Measurements from ENCODE around the gene ENOX2. TPM values are rescaled to one million over a fixed set of nuclear protein-coding genes. Genes with fewer than 3 reads are reported as not detected.

ENOX2 gene
- polyA plus RNA-seq, 1 donor (not counting 4 experiments of a cell fraction or from before 2014, with no cell fraction given), result 24.5 TPM

- no peaks in the 10 kb centered on the region for H3K9me1 ChIP-seq (ENCODE audit: control insufficient read depth, extremely low read depth, insufficient read depth, low read length)
- H3K4me1 ChIP-seq (ENCODE audit: control insufficient read depth, extremely low read depth, insufficient read depth, low read length), result no peaks in the 10 kb centered on the region
- TF ChIP-seq EZH2 (IDR thresholded peaks at IDR 0.05; ENCODE audit: low read length) (no peak), CTCF (optimal IDR thresholded peaks at IDR 0.05 in 1 of 3, IDR thresholded peaks at IDR 0.05 in 1 of 3, conservative IDR thresholded peaks at IDR 0.05 in 1 of 3; ENCODE audit: extremely low read depth in 1 of 3, insufficient read depth in 2 of 3, low read length in 3 of 3) (no peak)
- H3K27me3 ChIP-seq (ENCODE audit: control insufficient read depth, extremely low read depth, insufficient read depth, low read length), result peaks cover 14% of the 10 kb centered on the region
- H3K9me3 ChIP-seq (ENCODE audit: control insufficient read depth, low read depth, low read length), result no peaks in the 10 kb centered on the region
- no peak overlapping the region for H2AFZ ChIP-seq (ENCODE audit: control insufficient read depth, low read length)
- DNase-seq (ENCODE audit: low read depth, low spot score) (no peak), FAIRE-seq (no peak)
- no peak overlapping the region for H3K9ac ChIP-seq (ENCODE audit: control insufficient read depth, extremely low read depth, insufficient read depth, low read length)
- no peaks in the 10 kb centered on the region for H3K79me2 ChIP-seq (ENCODE audit: control insufficient read depth, insufficient read depth, low read length)
- no peak overlapping the region for H3K27ac ChIP-seq (ENCODE audit: control insufficient read depth, insufficient read depth, low read length)
- dilution Hi-C loops (cut with MboI; ENCODE audit: extremely low pct_ligation_motif_present, low sequenced_read_pairs), result no loop called here
- no peaks in the 10 kb centered on the region for H4K20me1 ChIP-seq (ENCODE audit: control insufficient read depth, extremely low read depth, insufficient read depth, low read length)
- H3K4me3 ChIP-seq (ENCODE audit: control insufficient read depth in 2 of 3, extremely low read depth in 1 of 3, insufficient read depth in 2 of 3, low read depth in 1 of 3, low read length in 3 of 3), result no peak overlapping the region
- no peak overlapping the region for H3K4me2 ChIP-seq (ENCODE audit: control insufficient read depth, extremely low read depth, insufficient read depth, low read depth, low read length)
- H3K36me3 ChIP-seq (ENCODE audit: control insufficient read depth in 2 of 2, extremely low read depth in 1 of 2, insufficient read depth in 2 of 2, low read length in 2 of 2), result no peaks in the 10 kb centered on the region
Measured at GRCh38 chrX:130944230-130944629, 41.2 kb upstream of the ENOX2 start.

GRCh38 chrX:130937101-130937500 lies 34.1 kb upstream of the ENOX2 start:
- no peak for FAIRE-seq

More at GRCh38 chrX:130937101-130937500, 34.1 kb upstream of the ENOX2 start:
- Histone ChIP-seq H3K27ac (ENCODE audit: control insufficient read depth, insufficient read depth, low read length) (no peak overlapping the region), H4K20me1 (ENCODE audit: control insufficient read depth, extremely low read depth, insufficient read depth, low read length) (no peaks in the 10 kb centered on the region), H3K79me2 (ENCODE audit: control insufficient read depth, insufficient read depth, low read length) (no peaks in the 10 kb centered on the region), H3K9me3 (ENCODE audit: control insufficient read depth, low read depth, low read length) (no peaks in the 10 kb centered on the region), H2AFZ (ENCODE audit: control insufficient read depth, low read length) (no peak overlapping the region), H3K4me3 (ENCODE audit: control insufficient read depth in 2 of 3, extremely low read depth in 1 of 3, insufficient read depth in 2 of 3, low read depth in 1 of 3, low read length in 3 of 3) (no peak overlapping the region), H3K4me1 (ENCODE audit: control insufficient read depth, extremely low read depth, insufficient read depth, low read length) (no peaks in the 10 kb centered on the region), H3K36me3 (ENCODE audit: control insufficient read depth in 2 of 2, extremely low read depth in 1 of 2, insufficient read depth in 2 of 2, low read length in 2 of 2) (no peaks in the 10 kb centered on the region), H3K9ac (ENCODE audit: control insufficient read depth, extremely low read depth, insufficient read depth, low read length) (no peak overlapping the region), H3K4me2 (ENCODE audit: control insufficient read depth, extremely low read depth, insufficient read depth, low read depth, low read length) (no peak overlapping the region), H3K27me3 (ENCODE audit: control insufficient read depth, extremely low read depth, insufficient read depth, low read length) (no peaks in the 10 kb centered on the region), H3K9me1 (ENCODE audit: control insufficient read depth, extremely low read depth, insufficient read depth, low read length) (no peaks in the 10 kb centered on the region)
- TF ChIP-seq EZH2 (IDR thresholded peaks at IDR 0.05; ENCODE audit: low read length) (no peak), CTCF (optimal IDR thresholded peaks at IDR 0.05 in 1 of 3, IDR thresholded peaks at IDR 0.05 in 1 of 3, conservative IDR thresholded peaks at IDR 0.05 in 1 of 3; ENCODE audit: extremely low read depth in 1 of 3, insufficient read depth in 2 of 3, low read length in 3 of 3) (no peak)
- DNase-seq (ENCODE audit: low read depth, low spot score), result no peak
- dilution Hi-C loops (cut with MboI; ENCODE audit: extremely low pct_ligation_motif_present, low sequenced_read_pairs), result no loop called here
